ENCODE data around the gene TMEM163.

- TF ChIP-seq POLR2A (IDR thresholded peaks at IDR 0.05; ENCODE audit: low read length) = no peak
- TF ChIP-seq GATA1 (IDR thresholded peaks at IDR 0.05; ENCODE audit: low read depth, low read length) = no peak
These were observed 263.9 kb downstream of the TMEM163 start for GRCh38 chr2:134454931-134455330.
